ENCODE data around the gene OR52M1. TPM values are rescaled to one million over a fixed set of nuclear protein-coding genes. Genes with fewer than 3 reads are reported as not detected.

OR52M1 gene
- total and polyA plus RNA-seq, 11 donors: not detected

- H3K4me3 ChIP-seq: no peak within 1 kb of the TSS
- H3K27me3 ChIP-seq: no peaks in the 10 kb centered on the region
- no peaks in the 10 kb centered on the region for H3K9me3 ChIP-seq
- no peak for TF ChIP-seq POLR2A (IDR thresholded peaks at IDR 0.05)
- WGBS, 4 donors: 75 to 83% (median 83%) methylated on average over 1 of the region's 1 CpG
- DNase-seq: no peak
- intact Hi-C loops (cut with DNase I): no loop called here
- H3K27ac ChIP-seq: no peak within 1 kb of the TSS
- peaks cover 0 to 30% (median 10%) of the 10 kb centered on the region in 9 donors for H3K36me3 ChIP-seq
- no peaks in the 10 kb centered on the region for H3K4me1 ChIP-seq
- ATAC-seq: no peak
These were observed 48.7 kb downstream of the OR52M1 start, which contains the start of gene OR52I1 for GRCh38 chr11:4593739-4594138. Gene OR52I1, plus strand, starts transcription at chr11:4594039. Its CDS starts 0 bp downstream, at chr11:4594039.

Other genes with a start within 250 kb of the OR52M1 start
- gene OR52B4, start 176.8 kb upstream of the OR52M1 start, total RNA-seq: not detected
- gene OR52B4, start 176.8 kb upstream of the OR52M1 start, polyA plus RNA-seq: not detected
- gene TRIM21, start 151.5 kb upstream of the OR52M1 start, total RNA-seq: 10 to 100 TPM in 2 of 9 donors, 1 to 10 TPM in 7; 7.1 to 36.0 (median 8.5) TPM
- 1 to 10 TPM; 8.5 TPM for gene TRIM21, start 151.5 kb upstream of the OR52M1 start, polyA plus RNA-seq
- not detected for gene OR52K2, start 95.9 kb upstream of the OR52M1 start, total RNA-seq
- not detected for gene OR52K2, start 95.9 kb upstream of the OR52M1 start, polyA plus RNA-seq
- under 1 TPM in 2 of 9 donors, not detected in 7; 0.05 TPM for gene OR52K1, start 62.5 kb upstream of the OR52M1 start, total RNA-seq
- not detected for gene OR52K1, start 62.5 kb upstream of the OR52M1 start, polyA plus RNA-seq
- not detected for gene OR52I2, start 36.6 kb downstream of the OR52M1 start, total RNA-seq
- gene OR52I2, start 36.6 kb downstream of the OR52M1 start, polyA plus RNA-seq: not detected
- gene OR52I1, start 48.8 kb downstream of the OR52M1 start, total RNA-seq: not detected
- gene OR52I1, start 48.8 kb downstream of the OR52M1 start, polyA plus RNA-seq: not detected
- gene TRIM68, start 63.0 kb downstream of the OR52M1 start, total RNA-seq: 10 to 100 TPM in 5 of 9 donors, 1 to 10 TPM in 4; 7.5 to 14.1 (median 10.2) TPM
- gene TRIM68, start 63.0 kb downstream of the OR52M1 start, polyA plus RNA-seq: 1 to 10 TPM; 3.8 to 8.3 TPM
- not detected for gene OR51D1, start 92.3 kb downstream of the OR52M1 start, total RNA-seq
- gene OR51D1, start 92.3 kb downstream of the OR52M1 start, polyA plus RNA-seq: not detected
- gene OR51E1, start 98.8 kb downstream of the OR52M1 start, total RNA-seq: 1 to 10 TPM in 8 of 9 donors, under 1 TPM in 1; 0.69 to 4.3 (median 2.2) TPM
- gene OR51E1, start 98.8 kb downstream of the OR52M1 start, polyA plus RNA-seq: 1 to 10 TPM; 1.8 to 2.1 TPM
- gene OR51E2, start 152.7 kb downstream of the OR52M1 start, total RNA-seq: under 1 TPM in 5 of 9 donors, not detected in 4; 0.10 to 0.50 (median 0.30) TPM
- gene OR51E2, start 152.7 kb downstream of the OR52M1 start, polyA plus RNA-seq: under 1 TPM; 0.08 to 0.11 TPM
- gene MMP26, start 159.6 kb downstream of the OR52M1 start, total RNA-seq: not detected
- not detected for gene MMP26, start 159.6 kb downstream of the OR52M1 start, polyA plus RNA-seq
- not detected for gene OR51F1, start 224.7 kb downstream of the OR52M1 start, total RNA-seq
- not detected for gene OR51F1, start 224.7 kb downstream of the OR52M1 start, polyA plus RNA-seq